Uterine smooth muscle cell (primary cell): ENCODE results near the gene FBXO28. TPM values are rescaled to one million over a fixed set of nuclear protein-coding genes. Genes with fewer than 3 reads are reported as not detected.

Experiments used
- total RNA-seq: library from RNA; depleted of rRNA; stranded (reverse); fragments of >200 nt; gene quantifications from 2 replicates; pipeline ENCODE4 v1.2.3, GENCODE V29; 2014

The FBXO28 gene, protein sequence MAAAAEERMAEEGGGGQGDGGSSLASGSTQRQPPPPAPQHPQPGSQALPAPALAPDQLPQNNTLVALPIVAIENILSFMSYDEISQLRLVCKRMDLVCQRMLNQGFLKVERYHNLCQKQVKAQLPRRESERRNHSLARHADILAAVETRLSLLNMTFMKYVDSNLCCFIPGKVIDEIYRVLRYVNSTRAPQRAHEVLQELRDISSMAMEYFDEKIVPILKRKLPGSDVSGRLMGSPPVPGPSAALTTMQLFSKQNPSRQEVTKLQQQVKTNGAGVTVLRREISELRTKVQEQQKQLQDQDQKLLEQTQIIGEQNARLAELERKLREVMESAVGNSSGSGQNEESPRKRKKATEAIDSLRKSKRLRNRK
- total RNA-seq, result 28.1 and 44.8 TPM in 2 replicates

DNA sequence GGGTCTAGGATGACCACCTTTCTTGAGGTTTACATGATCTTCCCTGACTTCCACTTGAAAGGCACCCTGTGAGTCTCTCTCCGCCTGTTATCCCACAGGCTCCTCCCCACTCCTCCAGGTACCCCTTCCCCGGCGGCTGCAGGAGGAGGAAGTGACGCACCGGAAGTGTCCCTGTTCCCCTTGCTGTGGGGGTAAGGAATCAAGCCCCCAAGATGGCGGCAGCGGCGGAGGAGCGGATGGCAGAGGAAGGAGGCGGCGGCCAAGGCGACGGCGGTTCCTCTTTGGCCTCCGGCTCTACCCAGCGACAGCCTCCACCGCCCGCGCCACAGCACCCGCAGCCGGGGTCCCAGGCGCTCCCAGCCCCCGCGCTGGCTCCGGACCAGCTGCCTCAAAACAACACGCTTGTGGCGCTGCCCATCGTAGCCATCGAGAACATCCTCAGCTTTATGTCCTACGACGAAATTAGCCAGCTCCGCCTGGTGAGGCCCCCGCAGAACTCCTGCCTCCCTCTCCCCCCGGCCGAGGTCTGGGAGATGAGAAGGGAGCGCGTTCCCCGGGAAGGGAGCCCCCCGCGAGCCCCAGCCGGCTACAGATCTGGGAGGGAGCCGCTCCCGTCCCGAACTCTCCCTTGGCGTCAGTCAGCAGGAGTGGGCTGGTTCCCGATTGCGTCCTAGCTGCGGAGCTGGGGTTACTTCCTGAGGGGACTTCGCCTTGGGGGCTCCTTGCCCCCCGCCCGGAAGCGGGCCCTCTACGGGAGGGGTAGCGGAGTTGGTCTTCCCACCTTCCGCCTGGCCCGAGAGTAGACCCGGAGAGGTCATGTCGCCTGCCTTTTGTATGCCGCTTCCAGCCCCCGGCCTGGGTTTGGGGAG is at the start of gene FBXO28:
TSS of gene FBXO28 (plus strand) at position 194 of the 869 bp plus-strand sequence. CDS start at position 213, 19 bp downstream.

DNA sequence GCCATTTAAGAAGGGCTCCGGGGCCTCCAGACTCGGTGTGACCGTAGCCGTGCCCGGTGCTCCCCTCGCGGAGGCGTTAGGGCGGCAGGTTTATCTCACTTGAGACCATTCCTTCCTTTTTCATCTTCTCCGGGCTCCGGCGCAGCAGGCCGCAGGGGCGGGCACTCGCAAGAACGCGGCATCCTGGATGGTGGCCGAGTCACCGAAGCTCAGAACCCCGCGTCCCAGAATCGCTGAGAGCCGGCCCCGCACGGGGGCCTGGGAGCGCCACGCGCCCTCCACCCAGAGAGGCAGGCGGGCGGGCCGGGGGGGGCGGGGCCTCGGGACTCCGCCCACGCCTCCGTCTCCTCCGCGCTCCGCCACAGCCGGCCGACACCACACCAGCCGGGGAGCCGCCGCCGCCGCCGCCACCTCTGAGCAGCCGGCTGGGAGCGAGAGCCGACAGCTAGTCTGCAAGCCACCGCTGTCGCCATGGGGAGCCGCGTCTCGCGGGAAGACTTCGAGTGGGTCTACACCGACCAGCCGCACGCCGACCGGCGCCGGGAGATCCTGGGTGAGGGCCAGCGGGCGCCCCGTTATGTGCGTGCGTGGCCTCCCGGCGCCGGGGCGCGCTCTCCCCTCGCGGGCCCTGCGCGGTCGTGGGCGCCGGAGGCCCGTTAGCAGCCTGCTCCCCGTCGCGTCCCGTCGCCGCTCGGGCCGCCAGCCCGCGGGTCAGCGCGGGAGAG is 69.1 kb downstream of the FBXO28 start, which contains the start of gene DEGS1:
TSS of gene DEGS1 (plus strand) at position 375 of the 725 bp plus-strand sequence. CDS start at position 472, 97 bp downstream.

Other genes starting within 250 kb of the FBXO28 start
- gene DEGS1, start 69.1 kb downstream of the FBXO28 start, total RNA-seq, result 72.7 and 110 TPM in 2 replicates
- gene NVL, start 216.1 kb downstream of the FBXO28 start, total RNA-seq, result 35.7 and 42.7 TPM in 2 replicates
- 65.7 and 137 TPM in 2 replicates for gene CNIH4, start 242.8 kb downstream of the FBXO28 start, total RNA-seq